Spleen (tissue), 7 donors: ENCODE data around the gene C8B.

Source experiments
- CTCF ChIP-seq, 11 experiments: fragments of 200-600 bp in 7 of 11; fragments of 450-650 bp in 4 of 11; sonication (generic) in 4 of 11; IDR thresholded peaks in 8 of 11; conservative IDR thresholded peaks in 3 of 11; 1 replicate in 7 of 11; 2 replicates in 4 of 11; pipeline versions ENCODE4 v1.4.0 to v1.8.0; 2016 to 2021; ENCODE audit warnings: antibody characterized with exemption in 11 of 11, inconsistent platforms in 4 of 11, mild to moderate bottlenecking in 1 of 11
- POLR2A ChIP-seq, 3 donors: fragments of 450-650 bp; IDR thresholded peaks; one replicate each; pipeline ENCODE4 v1.5.1; 2017; ENCODE audit warnings: antibody characterized with exemption in 3 of 3, mild to moderate bottlenecking in 1 of 3
- POLR2AphosphoS5 ChIP-seq, 3 donors: sonication (generic); formaldehyde crosslinking; IDR thresholded peaks; one replicate each; pipeline ENCODE4 v1.5.1; 2017; ENCODE audit warnings: antibody characterized with exemption in 3 of 3
- donor health status: DM: no; HTN: no; CAD: no; lungs with moderate emphysema.
- donor health status: DM: no; HTN: no; CAD: no.
- donor health status: DM: no; HTN: no; CAD: no.

GRCh38 chr1:56968878-56969495 lies 3.2 kb upstream of the C8B start:
- no peak for TF ChIP-seq CTCF (IDR thresholded peaks at IDR 0.05 in 8 of 11, conservative IDR thresholded peaks at IDR 0.05 in 3 of 11)
- TF ChIP-seq POLR2A (IDR thresholded peaks at IDR 0.05): no peak
- TF ChIP-seq POLR2AphosphoS5 (IDR thresholded peaks at IDR 0.05): no peak
